H1 (cell line): ENCODE results near the gene PCSK4.

ENCODE experiments used
- BACH1 ChIP-seq: IDR thresholded peaks from 2 replicates; pipeline ENCODE4 v1.6.1; 2012; ENCODE audit warnings: low read length, improper control_type of control experiment
- CTCF ChIP-seq, 3 experiments: IDR thresholded peaks; 1 replicate in 2 of 3; 2 replicates in 1 of 3; pipeline versions ENCODE4 v1.5.1 to v1.6.1; 2011; ENCODE audit warnings: low read length in 3 of 3, mild to moderate bottlenecking in 3 of 3, inconsistent platforms in 2 of 3, low read depth in 1 of 3, moderate library complexity in 1 of 3; ENCODE audit not compliant: insufficient read depth in 1 of 3; ENCODE audit errors: control extremely low read depth in 1 of 3
- EZH2 ChIP-seq: fragments of 200-600 bp; sonication (generic); IDR thresholded peaks from 2 replicates; pipeline ENCODE4 v1.7.1; 2012; ENCODE audit warnings: low read depth, mild to moderate bottlenecking, moderate library complexity, low read length, inconsistent platforms; ENCODE audit not compliant: severe bottlenecking
- MAFK ChIP-seq: IDR thresholded peaks from 2 replicates; pipeline ENCODE4 v1.6.1; 2012; ENCODE audit warnings: low read depth, mild to moderate bottlenecking, improper control_type of control experiment, low read length
- PHF8 ChIP-seq: fragments of 200-600 bp; sonication (generic); conservative IDR thresholded peaks from 2 replicates; pipeline ENCODE4 v1.7.1; 2012; ENCODE audit warnings: low read depth, mild to moderate bottlenecking, inconsistent platforms, low read length, moderate library complexity
- POLR2A ChIP-seq, 2 experiments: IDR thresholded peaks; 1 replicate in 1 of 2; 2 replicates in 1 of 2; pipeline ENCODE4 v1.6.1; 2011; ENCODE audit warnings: low read depth in 2 of 2, low read length in 2 of 2, mild to moderate bottlenecking in 2 of 2; ENCODE audit errors: control extremely low read depth in 1 of 2
- POLR2AphosphoS5 ChIP-seq: IDR thresholded peaks from 2 replicates; pipeline ENCODE4 v1.6.1; 2011; ENCODE audit warnings: low read depth, low read length
- RAD21 ChIP-seq, 2 experiments: IDR thresholded peaks in 1 of 2; conservative IDR thresholded peaks in 1 of 2; 2 replicates each; pipeline ENCODE4 v1.6.1; 2011; ENCODE audit warnings: low read depth in 2 of 2, low read length in 2 of 2, improper control_type of control experiment in 1 of 2, inconsistent platforms in 1 of 2, mild to moderate bottlenecking in 1 of 2, moderate library complexity in 1 of 2
- SP4 ChIP-seq: IDR thresholded peaks from 2 replicates; pipeline ENCODE4 v1.6.1; 2012; ENCODE audit warnings: low read length, inconsistent platforms
- ZNF274 ChIP-seq: IDR thresholded peaks from 2 replicates; pipeline ENCODE4 v1.7.0; 2012; ENCODE audit warnings: low read length, borderline replicate concordance; ENCODE audit errors: extremely low read depth
- TF ChIP-seq, protein P1 (sequence below): IDR thresholded peaks from 2 replicates; pipeline ENCODE4 v1.6.1; 2011; ENCODE audit warnings: low read length, improper control_type of control experiment

GRCh38 chr19:1481893-1482360, 8.2 kb downstream of the PCSK4 start:
- no peak for TF ChIP-seq RAD21 (IDR thresholded peaks at IDR 0.05 in 1 of 2, conservative IDR thresholded peaks at IDR 0.05 in 1 of 2; ENCODE audit: low read depth in 2 of 2, low read length in 2 of 2)
- no peak for TF ChIP-seq ZNF274
- no peak for TF ChIP-seq MAFK
- TF ChIP-seq CTCF (IDR thresholded peaks at IDR 0.05; ENCODE audit: control extremely low read depth in 1 of 3, insufficient read depth in 1 of 3, low read depth in 1 of 3, low read length in 3 of 3), result no peak
- TF ChIP-seq PHF8, result no peak
- TF ChIP-seq, protein P1, sequence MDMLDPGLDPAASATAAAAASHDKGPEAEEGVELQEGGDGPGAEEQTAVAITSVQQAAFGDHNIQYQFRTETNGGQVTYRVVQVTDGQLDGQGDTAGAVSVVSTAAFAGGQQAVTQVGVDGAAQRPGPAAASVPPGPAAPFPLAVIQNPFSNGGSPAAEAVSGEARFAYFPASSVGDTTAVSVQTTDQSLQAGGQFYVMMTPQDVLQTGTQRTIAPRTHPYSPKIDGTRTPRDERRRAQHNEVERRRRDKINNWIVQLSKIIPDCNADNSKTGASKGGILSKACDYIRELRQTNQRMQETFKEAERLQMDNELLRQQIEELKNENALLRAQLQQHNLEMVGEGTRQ, result no peak
- no peak for TF ChIP-seq POLR2AphosphoS5
- no peak for TF ChIP-seq POLR2A (IDR thresholded peaks at IDR 0.05; ENCODE audit: control extremely low read depth in 1 of 2, low read depth in 2 of 2, low read length in 2 of 2)
- TF ChIP-seq BACH1, result no peak
- no peak for TF ChIP-seq EZH2
- no peak for TF ChIP-seq SP4
